GM12878 (cell line): ENCODE data around the gene C12orf60. TPM values are rescaled to one million over a fixed set of nuclear protein-coding genes. Genes with fewer than 3 reads are reported as not detected.

Source experiments
- ATAC-seq: fragments of 200-7000 bp; cut with Tn5 transposase; 3 replicates; pipeline ENCODE4 v1.9.1; 2020; ENCODE audit warnings: mild to moderate bottlenecking, moderate library complexity
- BruUV-seq: library from RNA; stranded (reverse); fragments of 400-500 nt; replicated peaks from 2 replicates; lab custom pipeline; 2021; lab: Mats Ljungman, UMichigan
- CTCF ChIA-PET: fragments of 300-600 bp; sonication (Branson Sonifier 250); formaldehyde crosslinking; extraction: SDS; loops from one replicate; lab custom pipeline; 2021; ENCODE audit warnings: inconsistent platforms; lab: Yijun Ruan, JAX
- POLR2A ChIA-PET: fragments of 350-600 bp; formaldehyde crosslinking; extraction: SDS; loops from one replicate; lab custom pipeline; 2021; ENCODE audit warnings: inconsistent platforms; lab: Charles Lee
- RAD21 ChIA-PET: fragments of 300-600 bp; sonication (Branson Sonifier 250); formaldehyde crosslinking; loops from one replicate; lab custom pipeline; 2023; ENCODE audit warnings: antibody characterized with exemption; ENCODE audit not compliant: unreplicated experiment; lab: Charles Lee
- SMC1A ChIA-PET: fragments of 300-600 bp; sonication (Branson Sonifier 250); formaldehyde crosslinking; loops from one replicate; lab custom pipeline; 2023; ENCODE audit not compliant: unreplicated experiment, uncharacterized antibody; lab: Charles Lee
- DNase-seq: peaks from one replicate; pipeline ENCODE4 v3.0.0-alpha.2; 2011; ENCODE audit warnings: low read depth, low spot score
- FAIRE-seq: peaks from 3 replicates; lab custom pipeline; 2011; peaks lifted over from hg19 to GRCh38; lab: Jason Lieb, UNC
- H2AFZ ChIP-seq: 2 replicates; pipeline ENCODE4 v1.6.0; 2011; ENCODE audit warnings: low read depth, low read length, control low read depth; ENCODE audit not compliant: control insufficient read depth
- H3K27ac ChIP-seq: 2 replicates; pipeline ENCODE4 v1.5.1; 2011; ENCODE audit warnings: control low read depth; ENCODE audit not compliant: control insufficient read depth, insufficient read depth
- H3K27me3 ChIP-seq, 2 experiments: replicated peaks in 1 of 2; 2 replicates each; pipeline versions ENCODE4 v1.6.0 to v1.6.1; 2011; ENCODE audit warnings: low read length in 1 of 2; ENCODE audit not compliant: control insufficient read depth in 2 of 2, insufficient read depth in 2 of 2
- H3K36me3 ChIP-seq, 2 experiments: 2 replicates each; pipeline ENCODE4 v1.5.1; 2011; ENCODE audit warnings: low read length in 1 of 2; ENCODE audit not compliant: control insufficient read depth in 2 of 2, insufficient read depth in 2 of 2
- H3K4me1 ChIP-seq: 2 replicates; pipeline ENCODE4 v1.6.1; 2011; ENCODE audit warnings: mild to moderate bottlenecking, low read length, moderate library complexity, mixed read lengths; ENCODE audit not compliant: control insufficient read depth, insufficient read depth
- H3K4me2 ChIP-seq: 2 replicates; pipeline ENCODE4 v1.6.0; 2011; ENCODE audit warnings: control low read depth; ENCODE audit not compliant: control insufficient read depth, insufficient read depth
- H3K4me3 ChIP-seq: fragments of 200-600 bp; sonication (generic); 2 replicates; pipeline ENCODE4 v1.5.1; 2016
- H3K79me2 ChIP-seq: 2 replicates; pipeline ENCODE4 v1.6.0; 2011; ENCODE audit warnings: low read length; ENCODE audit not compliant: control insufficient read depth, insufficient read depth
- H3K9ac ChIP-seq: 2 replicates; pipeline ENCODE4 v1.8.0; 2011; ENCODE audit warnings: low read length, control low read depth, mixed read lengths; ENCODE audit not compliant: control insufficient read depth, insufficient read depth
- H3K9me3 ChIP-seq: replicated peaks from 3 replicates; pipeline ENCODE4 v1.5.1; 2011; ENCODE audit warnings: mild to moderate bottlenecking, low read length; ENCODE audit not compliant: control insufficient read depth, insufficient read depth
- H4K20me1 ChIP-seq: 2 replicates; pipeline ENCODE4 v1.6.0; 2011; ENCODE audit not compliant: control insufficient read depth, insufficient read depth
- CBFB ChIP-seq: IDR thresholded peaks from 2 replicates; pipeline ENCODE4 v1.6.1; 2016; ENCODE audit warnings: antibody characterized with exemption, low read depth
- CBX5 ChIP-seq: sonication (generic); IDR thresholded peaks from 2 replicates; pipeline ENCODE4 v1.6.1; 2016; ENCODE audit warnings: low read depth, moderate library complexity, mild to moderate bottlenecking, inconsistent platforms
- LARP7 ChIP-seq: fragments of 450-650 bp; IDR thresholded peaks from 2 replicates; pipeline ENCODE4 v1.6.1; 2017; ENCODE audit warnings: mild to moderate bottlenecking
- PAX5 ChIP-seq: IDR thresholded peaks from 2 replicates; pipeline ENCODE4 v1.6.1; 2011; ENCODE audit warnings: low read depth, low read length, borderline replicate concordance
- RUNX3 ChIP-seq: IDR thresholded peaks from 2 replicates; pipeline ENCODE4 v1.6.1; 2012; ENCODE audit warnings: low read length, inconsistent platforms
- WGBS: methylation state at CpG from one replicate; pipeline ENCODE4 v1.1.6; 2016; ENCODE audit warnings: low lambda C conversion rate; ENCODE audit not compliant: insufficient replicate concordance, insufficient coverage; ENCODE audit errors: missing lambda C conversion rate; 5-methylcytosine and 5-hydroxymethylcytosine counted together
- in situ Hi-C: fragments of 300-500 bp; cut with MboI; formaldehyde crosslinking; loops from 9 replicates; pipeline ENCODE4 v1.14.3; 2018; ENCODE audit warnings: mixed read lengths
- intact Hi-C: fragments of 100-400 bp; cut with micrococcal nuclease; formaldehyde crosslinking; loops from one replicate; pipeline ENCODE4 v1.14.2; 2022; ENCODE audit not compliant: unreplicated experiment
- polyA plus RNA-seq, 11 experiments: library from polyadenylated mRNA; depleted of rRNA in 4 of 11; unstranded in 6 of 11; stranded (reverse) in 5 of 11; fragments of >200 nt; fragmentation: Nextera tagmentation in 4 of 11; fragmentation: Illumina TruSeq in 1 of 11; extraction: Ambion mirVana in 4 of 11; extraction: Trizol in 1 of 11; gene quantifications; 1 replicate in 1 of 11; 2 replicates in 10 of 11; pipeline versions ENCODE4 v1.2.1 to v1.2.3, GENCODE V29; 2011 to 2016; ENCODE audit warnings: inconsistent platforms in 2 of 11, missing spikeins in 2 of 11, low read depth in 1 of 11
- total RNA-seq, 4 experiments: library from RNA; depleted of rRNA in 3 of 4; stranded (reverse); fragments of >200 nt in 3 of 4; fragmentation: Illumina TruSeq in 1 of 4; extraction: Trizol in 1 of 4; gene quantifications; 2 replicates each; pipeline versions ENCODE4 v1.2.1 to v1.2.3, GENCODE V29; 2013 to 2021
- TF ChIP-seq, protein P1 (sequence below): fragments of 150-350 bp; IDR thresholded peaks from 2 replicates; pipeline ENCODE4 v1.6.1; 2016; ENCODE audit warnings: low read depth, low read length
- TF ChIP-seq, protein P2 (sequence below), 3 experiments: IDR thresholded peaks in 2 of 3; conservative IDR thresholded peaks in 1 of 3; 2 replicates each; pipeline ENCODE4 v1.5.1; 2011; ENCODE audit warnings: low read depth in 3 of 3, low read length in 3 of 3, mild to moderate bottlenecking in 3 of 3, control low read depth in 2 of 3, moderate library complexity in 2 of 3, inconsistent platforms in 1 of 3, mixed read lengths in 1 of 3; ENCODE audit not compliant: control insufficient read depth in 2 of 3, insufficient read depth in 1 of 3; ENCODE audit errors: extremely low read depth in 1 of 3

The C12orf60 gene
- total and polyA plus RNA-seq, 10 of the 15 experiments (the other 5 are each of a cell fraction or from before 2014, with no cell fraction given), result 1.8 to 7.2 (median 3.2) TPM

DNA sequence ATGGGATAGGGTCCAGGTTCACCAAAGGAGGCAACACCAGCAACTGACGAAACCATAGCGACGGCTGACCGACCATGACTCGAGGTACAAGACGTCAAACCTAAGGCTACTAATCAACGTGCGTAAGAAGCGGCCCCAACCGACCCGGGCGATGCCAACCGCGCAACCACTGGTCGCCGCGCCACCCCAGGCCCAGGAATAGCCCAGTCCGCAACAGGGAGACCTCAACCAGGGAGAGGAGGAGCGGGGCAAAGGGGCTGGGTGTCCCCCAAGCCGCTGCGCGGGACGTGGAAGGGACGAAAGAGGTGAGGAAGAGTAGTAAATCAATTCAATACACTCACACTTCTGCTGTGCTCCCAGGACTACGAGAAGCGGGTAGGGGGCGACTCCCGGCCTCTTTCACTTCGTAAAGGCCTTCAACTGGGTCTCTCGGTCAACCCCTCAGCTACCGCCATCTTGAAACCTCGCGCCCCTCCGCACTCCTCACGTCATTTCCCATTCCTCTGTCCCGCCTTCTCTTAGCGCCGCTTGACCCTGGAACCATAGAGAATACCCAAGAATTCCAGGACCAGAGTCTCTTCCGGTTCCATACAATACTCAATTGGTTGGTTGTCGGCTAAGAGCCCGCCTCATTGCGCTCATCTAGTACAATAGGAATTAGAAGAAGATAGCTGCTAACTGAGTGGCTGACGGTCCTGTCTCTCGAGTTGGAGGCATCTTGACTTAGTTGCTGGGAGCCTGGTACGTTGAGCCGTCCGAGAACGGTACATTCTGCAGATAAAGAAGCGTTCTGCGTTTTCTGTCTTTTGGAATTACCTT lies at the start of gene C12orf60, which contains the start of gene WBP11 (continued):
- TF ChIP-seq, protein P1, sequence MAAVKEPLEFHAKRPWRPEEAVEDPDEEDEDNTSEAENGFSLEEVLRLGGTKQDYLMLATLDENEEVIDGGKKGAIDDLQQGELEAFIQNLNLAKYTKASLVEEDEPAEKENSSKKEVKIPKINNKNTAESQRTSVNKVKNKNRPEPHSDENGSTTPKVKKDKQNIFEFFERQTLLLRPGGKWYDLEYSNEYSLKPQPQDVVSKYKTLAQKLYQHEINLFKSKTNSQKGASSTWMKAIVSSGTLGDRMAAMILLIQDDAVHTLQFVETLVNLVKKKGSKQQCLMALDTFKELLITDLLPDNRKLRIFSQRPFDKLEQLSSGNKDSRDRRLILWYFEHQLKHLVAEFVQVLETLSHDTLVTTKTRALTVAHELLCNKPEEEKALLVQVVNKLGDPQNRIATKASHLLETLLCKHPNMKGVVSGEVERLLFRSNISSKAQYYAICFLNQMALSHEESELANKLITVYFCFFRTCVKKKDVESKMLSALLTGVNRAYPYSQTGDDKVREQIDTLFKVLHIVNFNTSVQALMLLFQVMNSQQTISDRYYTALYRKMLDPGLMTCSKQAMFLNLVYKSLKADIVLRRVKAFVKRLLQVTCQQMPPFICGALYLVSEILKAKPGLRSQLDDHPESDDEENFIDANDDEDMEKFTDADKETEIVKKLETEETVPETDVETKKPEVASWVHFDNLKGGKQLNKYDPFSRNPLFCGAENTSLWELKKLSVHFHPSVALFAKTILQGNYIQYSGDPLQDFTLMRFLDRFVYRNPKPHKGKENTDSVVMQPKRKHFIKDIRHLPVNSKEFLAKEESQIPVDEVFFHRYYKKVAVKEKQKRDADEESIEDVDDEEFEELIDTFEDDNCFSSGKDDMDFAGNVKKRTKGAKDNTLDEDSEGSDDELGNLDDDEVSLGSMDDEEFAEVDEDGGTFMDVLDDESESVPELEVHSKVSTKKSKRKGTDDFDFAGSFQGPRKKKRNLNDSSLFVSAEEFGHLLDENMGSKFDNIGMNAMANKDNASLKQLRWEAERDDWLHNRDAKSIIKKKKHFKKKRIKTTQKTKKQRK, result peak; percentile 81
- TF ChIP-seq LARP7 (peak; percentile 81; the same call in 1 of the 2 replicates), CBX5 (0 out of 2 replicates have a peak, but pooled peaks have one; percentile 27)

DNA sequence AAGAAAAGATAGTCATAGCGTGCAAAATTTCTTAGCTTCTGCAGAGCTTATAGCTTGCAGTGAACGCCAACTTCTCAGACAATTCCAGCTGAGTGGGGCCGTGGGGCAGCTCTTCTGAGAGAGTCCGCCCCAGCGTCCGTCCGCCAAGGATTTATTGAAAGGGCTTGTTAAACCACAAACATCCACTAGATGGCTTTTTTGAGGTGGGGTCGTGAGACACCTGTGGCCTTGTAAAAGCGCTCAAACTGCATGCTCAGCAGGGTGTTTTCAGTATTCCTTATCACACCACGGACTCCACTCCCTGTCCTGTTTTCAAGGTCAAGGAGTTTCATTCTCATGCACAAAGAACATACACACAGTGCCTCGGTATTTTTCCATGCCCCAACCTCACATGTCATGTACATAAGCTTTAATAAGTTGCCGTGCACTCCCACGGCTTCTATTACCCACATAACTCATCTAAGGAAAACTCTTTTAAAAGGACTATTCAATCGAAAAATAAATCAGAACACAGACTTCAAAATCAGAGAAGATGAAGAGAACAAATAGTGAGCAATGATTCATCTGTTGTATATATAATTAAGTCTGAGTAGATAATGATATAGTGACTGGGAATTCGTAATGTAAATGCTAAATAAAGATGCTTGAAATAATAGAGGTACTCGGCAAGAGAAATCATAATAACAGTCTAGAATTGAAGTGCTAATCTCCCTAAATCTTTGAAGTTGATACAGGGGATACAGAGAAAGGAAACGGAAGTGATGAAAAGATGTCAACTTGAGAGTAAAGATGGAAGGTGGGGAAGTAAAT lies 46.9 kb upstream of the C12orf60 start:
- no TSS peak for BruUV-seq
- RAD21 ChIA-PET, result no interaction called here
- no peaks in the 10 kb centered on the region for H3K27me3 ChIP-seq
- H3K36me3 ChIP-seq, result peaks cover 0 to 5% of the 10 kb centered on the region in 2 experiments; a peak in 1 of 4 replicates
- ATAC-seq (no peak), FAIRE-seq (no peak), DNase-seq (no peak)
- no peak overlapping the region for H2AFZ ChIP-seq
- CTCF ChIA-PET, result interaction anchor here (0.7 to 0.8 kb wide), 2 partner anchors 18 to 49 kb away, joined by 3 to 4 read pairs; a partner anchor contains a TSS
- H3K4me3 ChIP-seq, result no peak overlapping the region
- H3K9me3 ChIP-seq, result peaks cover 3% of the 10 kb centered on the region; the same call in 2 of the 3 replicates
- no peaks in the 10 kb centered on the region for H3K79me2 ChIP-seq
- SMC1A ChIA-PET, result interaction anchor here (0.6 kb wide), 1 partner anchor 14 kb away, joined by 3 read pairs; a partner anchor contains a TSS
- no peaks in the 10 kb centered on the region for H4K20me1 ChIP-seq
- no peak overlapping the region for H3K4me2 ChIP-seq
- no peak overlapping the region for H3K9ac ChIP-seq
- TF ChIP-seq PAX5 (no peak), RUNX3 (peak; percentile 42; the same call in 1 of the 2 replicates), CBFB (no peak)
- TF ChIP-seq, protein P2, sequence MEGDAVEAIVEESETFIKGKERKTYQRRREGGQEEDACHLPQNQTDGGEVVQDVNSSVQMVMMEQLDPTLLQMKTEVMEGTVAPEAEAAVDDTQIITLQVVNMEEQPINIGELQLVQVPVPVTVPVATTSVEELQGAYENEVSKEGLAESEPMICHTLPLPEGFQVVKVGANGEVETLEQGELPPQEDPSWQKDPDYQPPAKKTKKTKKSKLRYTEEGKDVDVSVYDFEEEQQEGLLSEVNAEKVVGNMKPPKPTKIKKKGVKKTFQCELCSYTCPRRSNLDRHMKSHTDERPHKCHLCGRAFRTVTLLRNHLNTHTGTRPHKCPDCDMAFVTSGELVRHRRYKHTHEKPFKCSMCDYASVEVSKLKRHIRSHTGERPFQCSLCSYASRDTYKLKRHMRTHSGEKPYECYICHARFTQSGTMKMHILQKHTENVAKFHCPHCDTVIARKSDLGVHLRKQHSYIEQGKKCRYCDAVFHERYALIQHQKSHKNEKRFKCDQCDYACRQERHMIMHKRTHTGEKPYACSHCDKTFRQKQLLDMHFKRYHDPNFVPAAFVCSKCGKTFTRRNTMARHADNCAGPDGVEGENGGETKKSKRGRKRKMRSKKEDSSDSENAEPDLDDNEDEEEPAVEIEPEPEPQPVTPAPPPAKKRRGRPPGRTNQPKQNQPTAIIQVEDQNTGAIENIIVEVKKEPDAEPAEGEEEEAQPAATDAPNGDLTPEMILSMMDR (IDR thresholded peaks at IDR 0.05 in 2 of 3, conservative IDR thresholded peaks at IDR 0.05 in 1 of 3; ENCODE audit: control insufficient read depth in 2 of 3, extremely low read depth in 1 of 3, insufficient read depth in 1 of 3, low read depth in 3 of 3, low read length in 3 of 3), result peak in 2 of 3 experiments; percentile 6 to 16; a peak in 1 of 6 replicates
- no peak overlapping the region for H3K27ac ChIP-seq
- intact Hi-C loops, result no loop called here
- 59% methylated on average over 17 of the region's 17 CpGs for WGBS
- POLR2A ChIA-PET, result no interaction called here
- no peaks in the 10 kb centered on the region for H3K4me1 ChIP-seq
- in situ Hi-C loops, result loop anchor here (25.0 kb wide), 1 partner anchor 1881 kb away; no protein-coding TSS in a partner anchor
